Heart left ventricle (tissue), 13 donors: ENCODE measurements around the gene ARHGEF3.

ENCODE experiments used
- CTCF ChIP-seq, 12 donors: fragments of 200-600 bp; sonication (generic) in 4 of 12; IDR thresholded peaks; one replicate each; pipeline versions ENCODE4 v1.5.0 to v1.8.0; 2018 to 2022; ENCODE audit warnings: antibody characterized with exemption in 12 of 12, mild to moderate bottlenecking in 5 of 12
- POLR2A ChIP-seq, 2 donors: fragments of 450-650 bp; IDR thresholded peaks; one replicate each; pipeline ENCODE4 v1.6.1; 2017; ENCODE audit warnings: antibody characterized with exemption in 2 of 2, mild to moderate bottlenecking in 2 of 2, moderate library complexity in 2 of 2
- donor health status: ischemic (EF 13 %, LVEDD 7.1; RV severe dilation, severe dysfunction).
- donor health status: DM: no; HTN: yes; CAD: no.
- donor health status: DM: no; HTN: no; CAD: no.
- donor health status: ischemic (EF 25% LVEDD 6.9; RV normal size, moderate dysfunction).
- donor health status: ischemic (EF 25% LVEDD 5.7; RV mildly dilated, moderate dysfunction).
- donor health status: ischemic (EF 35%, LVEDD 5.7; RV mildly dilated, moderate dysfunction).
- donor health status: nonischemic (EF 11% LVEDD 7.7; RV severe dilation, severe dysfunction).
- donor health status: DM: yes; HTN: yes; CAD: no.
- donor health status: PGD.
- donor health status: ischemic (EF 29% LVEDD 5.4; RV normal size, mild dysfunction).
- donor health status: nonischemic (EF 23%, LVEDD 6.1; RV moderate dilation, normal function).

GRCh38 chr3:56761023-56761422 is 40.7 kb downstream of the ARHGEF3 start:
- TF ChIP-seq CTCF (IDR thresholded peaks at IDR 0.05) (no peak), POLR2A (IDR thresholded peaks at IDR 0.05) (no peak)
